EH (cell line): Measurements from ENCODE around the gene KRT82.
"Not testable (repeated sequence)": the region's sequence is repeated elsewhere in the genome, so short reads cannot be mapped to it uniquely, and the experiment has no call there.

Experiments
- DNase-seq: peaks from one replicate; pipeline ENCODE4 v3.0.0-alpha.2; 2015; ENCODE audit warnings: low read depth

Gene KRT82

GRCh38 chr12:52405922-52406385 lies at the start of gene KRT82:
Gene KRT82, minus strand, starts transcription at chr12:52406335. Its CDS starts 58 bp downstream, at chr12:52406277.
- DNase-seq: no peak

GRCh38 chr12:52455821-52456220 lies 49.7 kb upstream of the KRT82 start:
- DNase-seq: no peak

GRCh38 chr12:52454411-52455201 lies 48.5 kb upstream of the KRT82 start:
- no peak for DNase-seq

- no peak for DNase-seq
These were observed 46.0 kb upstream of the KRT82 start, which contains the start of gene KRT6B for GRCh38 chr12:52452101-52452500. Gene KRT6B, minus strand, starts transcription at chr12:52452146. Its CDS starts 68 bp downstream, at chr12:52452078.

GRCh38 chr12:52448228-52448627 lies 42.1 kb upstream of the KRT82 start:
- DNase-seq: no peak

GRCh38 chr12:52447196-52447595 lies 41.1 kb upstream of the KRT82 start:
- DNase-seq: not testable (repeated sequence)

- DNase-seq: no peak
These were observed 40.4 kb upstream of the KRT82 start for GRCh38 chr12:52446367-52447045.

- no peak for DNase-seq
These were observed 39.7 kb upstream of the KRT82 start for GRCh38 chr12:52445876-52446275.

- no peak for DNase-seq
These were observed 38.8 kb upstream of the KRT82 start for GRCh38 chr12:52444647-52445595.

GRCh38 chr12:52443966-52444365 lies 37.8 kb upstream of the KRT82 start:
- DNase-seq: no peak

- DNase-seq: peak; percentile 97
These were observed 36.5 kb upstream of the KRT82 start for GRCh38 chr12:52442600-52443061.

GRCh38 chr12:52441320-52441911 lies 35.3 kb upstream of the KRT82 start:
- peak; percentile 56 for DNase-seq

GRCh38 chr12:52440821-52441319 lies 34.7 kb upstream of the KRT82 start:
- peak; percentile 85 for DNase-seq

GRCh38 chr12:52439845-52440244 lies 33.7 kb upstream of the KRT82 start:
- DNase-seq: no peak

GRCh38 chr12:52439420-52439819 lies 33.3 kb upstream of the KRT82 start:
- DNase-seq: no peak

GRCh38 chr12:52438305-52439301 lies 32.5 kb upstream of the KRT82 start:
- no peak for DNase-seq

- DNase-seq: no peak
These were observed 31.4 kb upstream of the KRT82 start for GRCh38 chr12:52437508-52437907.

GRCh38 chr12:52436828-52437474 lies 30.8 kb upstream of the KRT82 start:
- DNase-seq: no peak

- peak; percentile 42 for DNase-seq
These were observed 30.1 kb upstream of the KRT82 start for GRCh38 chr12:52436000-52436827.
